A172 (cell line): ENCODE results near the gene IMMP2L. TPM values are rescaled to one million over a fixed set of nuclear protein-coding genes. Genes with fewer than 3 reads are reported as not detected.
"Not testable (repeated sequence)": the region's sequence is repeated elsewhere in the genome, so short reads cannot be mapped to it uniquely, and the experiment has no call there.

Experiments used
- DNase-seq: peaks from one replicate; pipeline ENCODE4 v3.0.0-alpha.2; 2015; ENCODE audit warnings: low spot score
- total RNA-seq: library from RNA; depleted of rRNA; stranded (reverse); fragments of >200 nt; shearing (Covaris generic); gene quantifications from 2 replicates; pipeline ENCODE4 v1.2.3, GENCODE V29; 2014

The IMMP2L gene
- total RNA-seq, 1 experiment from 2014 or later = 22.6 TPM

- no peak for DNase-seq
These were observed 298.0 kb downstream of the IMMP2L start for GRCh38 chr7:111264111-111264868.

GRCh38 chr7:111262293-111263116 lies 299.8 kb downstream of the IMMP2L start:
- DNase-seq = no peak

DNA sequence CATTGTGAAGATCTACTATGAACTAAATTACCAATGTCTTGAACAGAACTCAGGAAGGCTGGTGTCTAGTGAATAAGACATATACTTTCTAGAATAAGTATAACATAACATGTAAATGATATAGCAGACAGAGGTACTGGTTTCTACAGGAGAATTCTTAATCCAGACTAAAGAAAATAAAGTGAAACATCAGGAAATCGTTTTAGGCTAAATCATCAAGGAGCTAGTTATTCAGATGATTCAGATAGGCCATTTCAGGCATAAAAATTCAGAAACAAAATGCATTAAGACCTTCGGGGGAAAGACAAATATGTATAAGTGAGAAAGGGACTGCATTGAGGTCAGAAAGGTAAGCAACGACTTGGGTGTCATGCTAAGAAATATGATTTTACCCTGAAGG lies 300.8 kb downstream of the IMMP2L start:
- DNase-seq = no peak

DNA sequence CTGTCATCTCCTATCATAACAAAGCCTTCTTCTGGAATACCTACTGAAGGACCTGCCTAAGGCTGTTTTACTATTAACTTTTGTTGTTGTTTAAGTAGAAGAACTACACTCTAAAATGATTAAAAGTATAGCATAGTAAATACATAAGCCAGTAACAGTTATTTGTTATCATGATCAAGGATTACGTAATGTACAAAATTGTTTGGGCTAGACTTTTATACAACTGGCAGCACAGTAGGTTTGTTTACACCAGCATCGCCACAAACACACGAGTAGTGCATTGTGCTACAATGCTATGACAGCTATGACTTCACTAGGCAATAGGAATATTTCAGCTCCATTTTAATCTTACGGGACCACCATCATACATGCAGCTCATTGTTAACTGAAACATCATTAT lies 302.3 kb downstream of the IMMP2L start:
- no peak for DNase-seq

GRCh38 chr7:111256391-111256790 lies 305.9 kb downstream of the IMMP2L start:
- no peak for DNase-seq

DNA sequence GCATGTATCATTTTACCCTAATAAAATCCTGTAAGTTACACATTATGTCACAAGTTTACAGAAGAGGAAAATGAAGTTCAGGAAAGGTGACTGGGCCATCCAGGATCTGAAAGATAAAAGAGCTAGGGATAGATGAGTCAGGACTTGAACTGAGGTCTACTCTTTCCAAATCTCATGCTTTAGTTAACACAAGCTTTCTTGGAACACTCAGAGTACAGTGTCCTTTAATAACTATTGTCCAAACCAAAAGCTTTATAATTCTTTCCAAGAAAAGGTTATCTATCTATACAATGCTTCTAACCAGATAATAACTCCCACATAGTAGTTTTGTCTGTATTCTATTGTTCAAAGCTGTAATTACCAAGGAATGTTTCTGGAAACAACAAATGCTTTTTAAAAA lies 306.7 kb downstream of the IMMP2L start:
- no peak for DNase-seq

DNA sequence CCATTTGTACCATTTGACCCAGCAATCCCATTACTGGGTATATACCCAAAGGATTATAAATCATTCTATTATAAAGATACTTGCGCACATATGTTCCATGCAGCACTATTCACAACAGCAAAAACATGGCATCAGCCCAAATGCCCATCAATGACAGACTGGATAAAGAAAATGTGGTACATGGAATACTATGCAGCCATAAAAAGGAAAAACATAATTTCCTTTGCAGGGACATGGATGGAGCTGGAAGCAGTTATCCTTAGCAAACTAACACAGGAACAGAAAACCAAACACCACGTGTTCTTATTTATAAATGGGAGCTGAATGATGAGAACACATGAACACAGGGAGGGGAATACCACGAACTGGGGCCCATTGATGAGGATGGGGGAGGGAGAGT lies 310.9 kb downstream of the IMMP2L start:
- DNase-seq = not testable (repeated sequence)

DNA sequence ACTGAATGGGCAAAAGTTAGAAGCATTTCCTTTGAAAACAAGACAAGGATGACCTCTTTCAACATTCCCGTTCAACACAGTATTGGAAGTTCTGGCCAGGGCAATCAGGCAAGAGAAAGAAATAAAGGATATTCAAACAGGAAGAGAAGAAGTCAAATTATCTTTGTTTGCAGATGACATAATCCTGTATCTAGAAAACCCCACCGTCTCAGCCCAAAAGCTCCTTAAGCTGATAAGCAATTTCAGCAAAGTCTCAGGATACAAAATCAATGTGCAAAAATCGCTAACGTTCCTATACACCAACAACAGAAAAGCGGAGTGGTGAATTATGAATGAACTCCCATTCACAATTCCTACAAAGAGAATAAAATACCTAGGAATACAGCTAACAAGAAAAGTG lies 312.5 kb downstream of the IMMP2L start:
- not testable (repeated sequence) for DNase-seq

DNA sequence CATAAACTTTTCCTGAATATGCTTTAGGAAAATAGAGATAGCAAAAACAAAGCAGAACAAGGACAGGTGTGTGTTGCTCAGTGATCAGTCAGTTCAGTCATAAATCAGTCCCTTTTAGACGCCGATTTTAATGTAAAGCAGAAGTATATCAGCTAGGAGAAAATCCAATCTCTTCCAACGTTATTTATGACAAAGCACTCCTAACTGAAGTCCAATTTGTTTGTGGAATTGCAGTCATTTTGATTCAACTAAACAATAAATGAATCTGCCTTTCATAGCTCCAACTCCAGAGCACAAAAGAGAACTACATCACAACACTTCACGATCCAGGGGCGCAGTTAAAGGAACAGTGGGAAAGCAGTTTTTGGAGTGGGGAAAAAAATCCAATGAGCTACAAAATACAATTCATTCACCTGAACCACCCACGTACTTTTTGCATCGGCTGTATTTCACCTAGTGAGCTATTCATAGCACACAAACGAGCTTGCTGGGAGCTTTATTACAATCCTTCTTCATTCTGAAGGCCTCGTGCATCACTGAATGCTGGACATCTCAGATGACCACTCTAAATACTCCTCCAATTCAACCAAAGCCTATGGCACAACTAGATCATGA lies 320.0 kb downstream of the IMMP2L start:
- DNase-seq = no peak

DNA sequence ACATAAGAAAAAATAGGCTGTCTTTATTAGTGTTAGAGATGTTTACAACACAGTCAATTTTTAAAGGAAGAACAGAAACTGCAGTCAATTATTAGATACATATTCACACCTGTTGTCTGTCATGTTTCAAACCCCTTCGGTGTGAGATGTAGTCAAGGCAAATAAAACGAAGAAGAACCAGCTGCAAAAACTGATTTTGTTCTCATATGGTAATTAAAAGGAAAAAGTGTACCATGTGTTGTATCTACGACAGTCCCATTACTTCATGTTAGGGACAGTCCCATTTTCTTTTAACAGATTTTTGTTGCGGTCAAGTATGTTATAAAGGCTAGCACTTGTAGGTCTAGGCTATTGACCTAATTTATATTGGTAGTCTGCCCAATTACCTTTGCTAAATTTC lies 321.9 kb downstream of the IMMP2L start:
- DNase-seq = no peak

GRCh38 chr7:111239437-111239836 lies 322.9 kb downstream of the IMMP2L start:
- DNase-seq = no peak

DNA sequence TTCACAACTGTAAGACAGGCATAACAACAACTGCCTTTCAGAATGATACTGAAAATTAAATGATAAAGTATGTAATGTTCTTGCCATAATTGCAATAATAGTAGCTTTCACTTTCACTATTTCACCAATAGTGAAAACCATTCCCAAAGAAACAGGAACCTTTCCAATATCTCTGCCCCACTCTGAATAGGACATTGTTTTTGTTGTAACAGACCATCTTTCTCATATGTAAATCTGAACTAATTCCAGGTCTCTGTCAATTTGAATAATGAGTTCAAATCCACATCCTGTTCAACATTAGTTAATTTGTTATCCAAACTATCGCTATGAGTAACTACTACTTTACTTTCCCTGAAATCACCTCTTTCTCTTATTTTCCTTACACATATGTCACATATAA lies 323.4 kb downstream of the IMMP2L start:
- DNase-seq = peak; percentile 19

- DNase-seq = no peak
These were observed 326.6 kb downstream of the IMMP2L start for GRCh38 chr7:111235709-111236108.

GRCh38 chr7:111232249-111233084 lies 329.8 kb downstream of the IMMP2L start:
- peak; percentile 37 for DNase-seq

DNA sequence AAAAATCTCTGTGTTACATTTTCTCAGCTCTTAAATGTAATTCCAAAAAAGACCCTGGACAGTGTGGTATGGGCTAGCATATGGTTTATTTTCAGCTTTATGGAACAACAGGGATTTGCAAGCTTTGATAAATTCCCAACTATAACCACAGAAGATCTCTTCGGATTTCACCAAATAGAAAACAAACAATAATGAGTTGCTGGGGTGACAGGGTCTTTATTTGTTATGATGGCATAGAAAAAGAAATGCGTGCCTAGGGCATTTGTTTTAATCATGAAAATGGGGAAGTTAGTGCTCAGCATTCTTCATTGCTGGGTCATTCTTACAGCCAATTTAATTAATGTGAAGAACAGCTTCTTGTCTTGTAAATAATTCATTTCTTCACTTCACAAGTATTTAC lies 332.4 kb downstream of the IMMP2L start:
- DNase-seq = no peak

DNA sequence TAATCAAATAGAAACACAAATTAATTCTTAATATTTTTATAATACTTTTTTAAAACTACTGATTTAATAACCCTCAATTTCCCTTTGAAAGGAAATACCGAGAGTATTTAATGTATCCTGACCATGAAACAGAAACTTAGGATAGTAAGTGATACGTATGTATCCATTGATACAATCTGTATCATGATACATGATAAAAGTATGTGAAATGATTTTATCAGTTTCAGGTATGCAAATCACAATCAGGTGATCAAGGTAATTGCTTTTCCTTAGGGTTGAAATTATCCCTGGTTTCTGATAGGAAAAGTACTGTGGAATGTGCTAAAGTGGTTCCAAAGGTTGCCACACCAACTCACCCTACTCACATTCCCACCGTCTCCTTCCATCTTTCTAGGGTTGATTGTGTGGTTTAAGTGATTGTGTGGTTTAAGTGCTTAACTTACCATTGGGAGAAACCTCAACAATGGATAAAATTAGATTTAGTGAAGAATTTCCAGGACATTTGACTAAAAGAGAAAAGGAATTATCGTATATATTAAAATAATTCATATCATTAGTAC lies 333.0 kb downstream of the IMMP2L start:
- no peak for DNase-seq

GRCh38 chr7:111228437-111228836 lies 333.9 kb downstream of the IMMP2L start:
- DNase-seq = no peak

DNA sequence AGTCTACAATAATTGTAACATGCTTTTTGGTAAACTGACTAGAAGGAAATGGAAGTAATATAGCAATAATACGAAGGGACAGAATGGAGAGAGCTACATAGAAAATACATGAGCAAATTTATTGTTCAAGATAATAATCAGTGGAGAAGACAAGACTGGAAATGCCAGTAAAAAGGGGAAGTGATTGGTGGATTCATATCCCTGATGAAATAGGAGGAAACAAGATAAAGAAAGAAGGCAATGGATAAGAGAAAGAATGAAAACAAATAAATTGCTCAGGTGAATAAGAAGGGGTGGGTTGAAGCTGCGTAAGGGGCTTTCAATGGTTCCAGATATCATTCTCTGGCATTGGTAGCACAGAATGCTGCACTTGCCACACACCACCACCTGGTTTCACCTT lies 335.5 kb downstream of the IMMP2L start:
- no peak for DNase-seq

- peak; percentile 7 for DNase-seq
These were observed 337.7 kb downstream of the IMMP2L start for GRCh38 chr7:111224354-111225231.

GRCh38 chr7:111223802-111224253 lies 338.5 kb downstream of the IMMP2L start:
- no peak for DNase-seq
